ENCODE results near the gene CLCN1. TPM values are rescaled to one million over a fixed set of nuclear protein-coding genes. Genes with fewer than 3 reads are reported as not detected.
A peak's percentile ranks its signal among the peaks of the same experiment; 100 is the strongest.
"Not testable (repeated sequence)": the region's sequence is repeated elsewhere in the genome, so short reads cannot be mapped to it uniquely, and the experiment has no call there.

The CLCN1 gene
- total RNA-seq, 4 donors from 2014 or later, result 0.92 to 2.9 (median 1.7) TPM

GRCh38 chr7:143390773-143391317 lies 74.9 kb downstream of the CLCN1 start:
- intact Hi-C loops (cut with DNase I; ENCODE audit: low total_unique reads) (no loop called here), in situ Hi-C loops (cut with MboI; ENCODE audit: low sequenced_read_pairs in 4 of 4) (no loop called here)
- TF ChIP-seq POLR2A (IDR thresholded peaks at IDR 0.05), result no peak
- TF ChIP-seq, protein P1, sequence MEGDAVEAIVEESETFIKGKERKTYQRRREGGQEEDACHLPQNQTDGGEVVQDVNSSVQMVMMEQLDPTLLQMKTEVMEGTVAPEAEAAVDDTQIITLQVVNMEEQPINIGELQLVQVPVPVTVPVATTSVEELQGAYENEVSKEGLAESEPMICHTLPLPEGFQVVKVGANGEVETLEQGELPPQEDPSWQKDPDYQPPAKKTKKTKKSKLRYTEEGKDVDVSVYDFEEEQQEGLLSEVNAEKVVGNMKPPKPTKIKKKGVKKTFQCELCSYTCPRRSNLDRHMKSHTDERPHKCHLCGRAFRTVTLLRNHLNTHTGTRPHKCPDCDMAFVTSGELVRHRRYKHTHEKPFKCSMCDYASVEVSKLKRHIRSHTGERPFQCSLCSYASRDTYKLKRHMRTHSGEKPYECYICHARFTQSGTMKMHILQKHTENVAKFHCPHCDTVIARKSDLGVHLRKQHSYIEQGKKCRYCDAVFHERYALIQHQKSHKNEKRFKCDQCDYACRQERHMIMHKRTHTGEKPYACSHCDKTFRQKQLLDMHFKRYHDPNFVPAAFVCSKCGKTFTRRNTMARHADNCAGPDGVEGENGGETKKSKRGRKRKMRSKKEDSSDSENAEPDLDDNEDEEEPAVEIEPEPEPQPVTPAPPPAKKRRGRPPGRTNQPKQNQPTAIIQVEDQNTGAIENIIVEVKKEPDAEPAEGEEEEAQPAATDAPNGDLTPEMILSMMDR (IDR thresholded peaks at IDR 0.05 in 4 of 5, conservative IDR thresholded peaks at IDR 0.05 in 1 of 5), result no peak
- no peak for ATAC-seq
- H3K4me1 ChIP-seq, result peaks cover 19 to 38% of the 10 kb centered on the region in 2 donors
- H3K27ac ChIP-seq, result peak overlapping the region; percentile 70 to 79 (median 76)
- no peak overlapping the region for H3K4me3 ChIP-seq
- H3K27me3 ChIP-seq, result no peaks in the 10 kb centered on the region
- no peak for DNase-seq
- peaks cover 0 to 56% of the 10 kb centered on the region in 2 donors for H3K36me3 ChIP-seq
- H3K9me3 ChIP-seq, result no peaks in the 10 kb centered on the region

DNA sequence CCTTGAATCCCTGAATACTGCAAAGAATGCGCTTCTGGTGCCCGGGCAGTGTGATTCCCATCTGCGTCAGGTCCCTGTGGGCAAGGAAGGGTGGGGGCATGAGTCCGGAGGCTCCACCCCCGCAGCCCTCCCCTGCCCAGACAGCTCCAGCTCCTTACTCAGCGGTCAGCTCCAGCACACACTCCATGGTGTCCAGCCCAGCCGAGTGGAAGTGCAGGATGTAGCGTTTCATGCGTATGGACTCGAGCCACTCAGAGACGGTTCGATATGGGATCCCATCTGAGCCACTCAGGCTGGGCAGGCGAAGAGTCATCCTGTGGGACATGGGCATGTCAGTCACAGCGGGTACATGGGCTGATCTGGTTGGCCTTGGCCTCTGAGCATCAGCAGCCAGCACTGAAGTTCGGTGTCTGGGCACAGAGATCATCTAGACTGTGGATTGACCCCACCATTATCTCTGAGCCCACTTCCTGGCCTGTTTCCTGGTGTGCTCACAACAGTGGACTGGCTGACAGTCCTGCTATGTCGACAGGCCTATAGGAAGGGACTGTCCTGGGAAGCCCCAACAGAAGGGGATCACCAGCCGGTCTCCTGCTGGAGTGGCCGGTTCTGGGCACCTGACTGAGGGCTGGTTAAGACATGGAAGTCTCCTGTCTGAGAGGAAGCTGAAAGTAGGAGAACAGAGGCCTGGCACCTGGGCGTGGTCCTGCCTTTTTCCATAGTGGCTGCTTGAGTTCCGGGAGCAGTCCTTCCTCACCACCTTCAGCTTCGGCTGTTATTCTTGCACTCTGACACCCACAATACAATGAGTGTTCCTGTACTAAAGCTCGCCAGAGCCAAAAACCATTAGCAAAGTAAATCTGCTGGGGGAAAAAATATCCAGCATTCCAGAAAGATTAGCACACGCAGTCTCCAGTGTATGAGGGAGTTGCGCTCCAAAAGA lies 75.8 kb downstream of the CLCN1 start:
- ATAC-seq, result peak; percentile 52 to 55
- intact Hi-C loops (cut with DNase I; ENCODE audit: low total_unique reads) (no loop called here), in situ Hi-C loops (cut with MboI; ENCODE audit: low sequenced_read_pairs in 4 of 4) (no loop called here)
- H3K27ac ChIP-seq, result peak overlapping the region; percentile 70 to 79 (median 76)
- DNase-seq, result peak in 1 of 2 donors; percentile 60
- no peaks in the 10 kb centered on the region for H3K27me3 ChIP-seq
- peaks cover 16 to 34% of the 10 kb centered on the region in 2 donors for H3K4me1 ChIP-seq
- TF ChIP-seq, protein P1 (IDR thresholded peaks at IDR 0.05 in 4 of 5, conservative IDR thresholded peaks at IDR 0.05 in 1 of 5), result no peak
- TF ChIP-seq POLR2A (IDR thresholded peaks at IDR 0.05), result no peak
- H3K4me3 ChIP-seq, result no peak overlapping the region
- H3K36me3 ChIP-seq, result peaks cover 0 to 56% of the 10 kb centered on the region in 2 donors
- H3K9me3 ChIP-seq, result no peaks in the 10 kb centered on the region

DNA sequence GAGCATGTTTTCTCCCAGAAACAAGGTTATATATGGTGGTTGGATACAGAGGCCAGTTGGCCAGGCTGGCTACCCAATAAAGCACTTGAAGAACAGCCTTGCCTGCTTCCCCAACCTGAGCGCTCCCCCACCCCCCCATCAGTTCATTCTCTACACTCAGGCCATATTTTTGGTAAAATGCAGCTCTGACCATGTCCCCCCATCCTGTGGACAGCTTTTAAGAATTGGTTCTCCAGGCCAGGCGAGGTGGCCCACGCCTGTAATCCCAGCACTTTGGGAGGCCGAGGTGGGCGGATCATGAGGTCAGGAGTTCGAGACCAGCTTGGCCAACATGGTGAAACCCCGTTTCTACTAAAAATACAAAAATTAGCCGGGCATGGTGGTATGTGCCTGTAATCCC lies 76.5 kb downstream of the CLCN1 start:
- H3K9me3 ChIP-seq; in situ Hi-C loops (cut with MboI; ENCODE audit: low sequenced_read_pairs in 4 of 4); intact Hi-C loops (cut with DNase I; ENCODE audit: low total_unique reads); ATAC-seq; H3K27me3 ChIP-seq; DNase-seq; H3K4me3 ChIP-seq: not testable (repeated sequence)
- peaks cover 16 to 34% of the 10 kb centered on the region in 2 donors for H3K4me1 ChIP-seq
- H3K36me3 ChIP-seq, result peaks cover 0 to 53% of the 10 kb centered on the region in 2 donors
- peak overlapping the region; percentile 70 to 79 (median 76) for H3K27ac ChIP-seq

- H3K36me3 ChIP-seq, result peaks cover 0 to 49% of the 10 kb centered on the region in 2 donors
- no peak overlapping the region for H3K4me3 ChIP-seq
- ATAC-seq, result no peak
- in situ Hi-C loops (cut with MboI; ENCODE audit: low sequenced_read_pairs in 4 of 4), result no loop called here
- TF ChIP-seq, protein P1 (IDR thresholded peaks at IDR 0.05 in 4 of 5, conservative IDR thresholded peaks at IDR 0.05 in 1 of 5), result no peak
- no peak for TF ChIP-seq POLR2A (IDR thresholded peaks at IDR 0.05)
- H3K27me3 ChIP-seq, result no peaks in the 10 kb centered on the region
- H3K9me3 ChIP-seq, result no peaks in the 10 kb centered on the region
- H3K27ac ChIP-seq, result peak overlapping the region in 3 of 4 donors; percentile 70 to 79 (median 74)
- no peak for DNase-seq
- intact Hi-C loops (cut with DNase I; ENCODE audit: low total_unique reads), result no loop called here
- H3K4me1 ChIP-seq, result peaks cover 16 to 34% of the 10 kb centered on the region in 2 donors
Measured at GRCh38 chr7:143392875-143393266, 77.0 kb downstream of the CLCN1 start.

Measured in gastrocnemius medialis (tissue), 4 donors.